Measurements from ENCODE around the gene ZBTB7A. TPM values are rescaled to one million over a fixed set of nuclear protein-coding genes. Genes with fewer than 3 reads are reported as not detected.

Gene ZBTB7A
- total and polyA plus RNA-seq, 2 of the 4 experiments (the other 2 are of a cell fraction): 3.2 to 10.3 TPM

- Histone ChIP-seq H3K27me3 (ENCODE audit: control insufficient read depth, insufficient read depth, low read length) (no peaks in the 10 kb centered on the region), H3K9ac (ENCODE audit: low read depth, low read length) (no peak overlapping the region), H4K5ac (ENCODE audit: low read depth, low read length) (no peak overlapping the region), H4K91ac (ENCODE audit: insufficient read depth, low read depth, low read length) (no peak overlapping the region), H3K4me2 (ENCODE audit: low read depth, low read length) (no peak overlapping the region), H2BK20ac (ENCODE audit: low read depth, low read length) (no peak overlapping the region), H3K27ac (ENCODE audit: insufficient read depth, low read length) (no peak overlapping the region), H3K4me3 (ENCODE audit: insufficient read depth, low read depth, low read length) (no peak overlapping the region), H4K8ac (ENCODE audit: low read depth in 2 of 2, low read length in 2 of 2) (no peak overlapping the region), H2AFZ (replicated peaks; ENCODE audit: low read length, poor library complexity) (peak overlapping the region; percentile 61), H3K23ac (ENCODE audit: low read depth, low read length) (no peak overlapping the region), H2AK9ac (replicated peaks; ENCODE audit: low read depth, low read length, poor library complexity) (no peak overlapping the region), H3K4ac (ENCODE audit: low read depth, low read length) (no peak overlapping the region), H3K18ac (ENCODE audit: low read depth, low read length) (no peak overlapping the region), H3K9me3 (ENCODE audit: control insufficient read depth, insufficient read depth, low read length) (no peaks in the 10 kb centered on the region), H3K4me1 (ENCODE audit: control insufficient read depth, insufficient read depth, low read length) (peaks cover 7% of the 10 kb centered on the region), H3K36me3 (ENCODE audit: control insufficient read depth, insufficient read depth, low read length) (no peaks in the 10 kb centered on the region), H4K20me1 (ENCODE audit: insufficient read depth, low read length) (no peaks in the 10 kb centered on the region), H3K9me1 (ENCODE audit: insufficient read depth, low read length) (no peaks in the 10 kb centered on the region; the same call in 1 of the 2 replicates), H3K79me1 (ENCODE audit: low read depth in 1 of 2, low read length in 2 of 2) (no peaks in the 10 kb centered on the region), H3K56ac (ENCODE audit: extremely low read depth, insufficient read depth, low read length) (no peak overlapping the region), H2AK5ac (ENCODE audit: low read depth, low read length) (peak overlapping the region; percentile 28; the same call in 1 of the 2 replicates), H2BK15ac (ENCODE audit: low read depth, low read length) (no peak overlapping the region), H2BK120ac (ENCODE audit: low read depth, low read length) (no peak overlapping the region), H2BK5ac (ENCODE audit: low read depth, low read length, poor library complexity, severe bottlenecking) (no peak overlapping the region), H3K14ac (replicated peaks; ENCODE audit: low read depth, low read length) (no peak overlapping the region)
- ChIA-PET POLR2A (ENCODE audit: unreplicated experiment) (no interaction called here), CTCF (no interaction called here)
- ATAC-seq (ENCODE audit: low read depth) (no peak), DNase-seq (no peak)
- dilution Hi-C loops (cut with HindIII; ENCODE audit: low sequenced_read_pairs, unreplicated experiment): no loop called here
- TF ChIP-seq ELK1 (IDR thresholded peaks at IDR 0.05; ENCODE audit: borderline replicate concordance, low read depth, low read length) (no peak), USF2 (IDR thresholded peaks at IDR 0.05; ENCODE audit: low read depth, low read length) (no peak), RCOR1 (IDR thresholded peaks at IDR 0.05; ENCODE audit: insufficient replicate concordance, low read length) (no peak), SMC3 (IDR thresholded peaks at IDR 0.05; ENCODE audit: low read depth, low read length) (no peak), RAD21 (IDR thresholded peaks at IDR 0.05; ENCODE audit: low read length) (no peak), NFE2L2 (IDR thresholded peaks at IDR 0.05; ENCODE audit: low read depth, low read length) (no peak), MAZ (IDR thresholded peaks at IDR 0.05; ENCODE audit: borderline replicate concordance, low read depth, low read length) (no peak), RFX5 (IDR thresholded peaks at IDR 0.05; ENCODE audit: low read depth, low read length) (no peak)
- in situ Hi-C loops (cut with MboI; ENCODE audit: low sequenced_read_pairs): no loop called here
- no TSS peak for BruUV-seq (replicated peaks)
- 0% methylated on average over 1 of the region's 2 CpGs; no CpG with 5 or more reads in 1 of the 2 experiments for WGBS, 2 experiments (ENCODE audit: extremely low coverage in 2 of 2, insufficient read length in 1 of 2)
- intact Hi-C loops (cut with micrococcal nuclease): no loop called here
Observed at GRCh38 chr19:4081441-4082129, 14.9 kb upstream of the ZBTB7A start.
